GM10266 (cell line): ENCODE results near the gene SPATA6.
"Not testable (repeated sequence)": the region's sequence is repeated elsewhere in the genome, so short reads cannot be mapped to it uniquely, and the experiment has no call there.

ENCODE experiments used
- DNase-seq: peaks from one replicate; pipeline ENCODE4 v3.0.0; 2012; ENCODE audit errors: extremely low spot score
- CTCF ChIP-seq: IDR thresholded peaks from 2 replicates; pipeline ENCODE4 v1.5.1; 2012; ENCODE audit warnings: mild to moderate bottlenecking, low read depth; ENCODE audit not compliant: control insufficient read depth, insufficient read depth; ENCODE audit errors: missing control alignments

The SPATA6 gene

GRCh38 chr1:48495166-48495565 is 23.2 kb upstream of the SPATA6 start:
- TF ChIP-seq CTCF = no peak
- no peak for DNase-seq

DNA sequence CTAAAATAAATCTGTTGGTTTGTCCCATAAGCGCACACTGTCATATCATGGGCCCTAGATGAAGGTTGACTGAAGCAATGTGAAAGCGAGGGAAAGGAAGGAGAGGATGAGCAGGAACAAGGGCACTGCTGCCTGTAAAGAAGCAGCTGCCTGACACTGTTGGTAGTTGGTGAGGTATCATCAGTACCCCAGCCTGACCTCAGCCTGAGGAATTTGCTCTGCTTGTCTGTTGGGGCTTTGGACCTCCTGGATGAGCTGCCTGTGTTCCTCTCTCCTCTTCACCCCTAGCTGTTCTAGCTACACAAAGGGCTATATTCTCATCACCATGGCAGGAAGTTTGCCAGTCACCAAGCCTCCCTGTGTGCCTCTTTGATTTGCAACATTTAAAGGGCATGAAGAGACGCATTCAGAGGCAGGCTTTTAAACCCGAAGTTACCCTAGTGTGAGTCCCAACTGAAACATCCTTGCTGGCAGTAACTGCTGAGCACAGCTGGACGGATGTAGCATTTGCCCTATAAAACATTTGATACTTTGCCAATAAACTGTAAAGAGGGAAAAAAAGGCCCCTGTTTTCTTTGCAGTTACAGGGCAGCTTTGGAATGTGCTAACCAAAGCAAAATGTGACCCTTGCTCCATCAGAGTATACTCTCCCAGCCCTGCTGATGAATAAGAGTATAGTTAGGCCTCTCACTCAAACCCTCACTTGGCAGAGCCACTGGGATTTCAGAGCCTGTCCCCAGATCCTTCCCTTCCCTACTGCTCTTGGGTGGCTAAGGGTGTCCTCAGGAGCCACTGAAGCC is 22.2 kb upstream of the SPATA6 start:
- DNase-seq = no peak
- no peak for TF ChIP-seq CTCF

DNA sequence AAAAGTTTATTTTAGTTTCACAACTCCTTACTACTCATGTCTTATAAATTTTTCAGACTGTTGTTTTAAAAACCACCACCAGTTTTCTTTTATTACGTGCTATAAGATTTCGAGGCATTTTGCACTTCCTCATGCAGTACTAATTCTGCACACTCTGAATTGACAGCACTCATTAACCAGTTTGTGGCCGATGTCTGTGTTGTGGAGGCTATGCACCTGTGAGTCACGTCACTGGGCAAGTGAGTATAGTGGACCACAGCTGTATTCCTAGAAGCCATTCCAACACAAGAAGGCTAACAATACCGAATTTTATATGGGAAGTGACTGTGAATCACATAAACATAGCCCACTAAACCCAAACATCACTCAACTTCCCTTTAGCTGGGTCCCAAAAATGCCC is 21.0 kb upstream of the SPATA6 start:
- DNase-seq = no peak
- TF ChIP-seq CTCF = no peak

DNA sequence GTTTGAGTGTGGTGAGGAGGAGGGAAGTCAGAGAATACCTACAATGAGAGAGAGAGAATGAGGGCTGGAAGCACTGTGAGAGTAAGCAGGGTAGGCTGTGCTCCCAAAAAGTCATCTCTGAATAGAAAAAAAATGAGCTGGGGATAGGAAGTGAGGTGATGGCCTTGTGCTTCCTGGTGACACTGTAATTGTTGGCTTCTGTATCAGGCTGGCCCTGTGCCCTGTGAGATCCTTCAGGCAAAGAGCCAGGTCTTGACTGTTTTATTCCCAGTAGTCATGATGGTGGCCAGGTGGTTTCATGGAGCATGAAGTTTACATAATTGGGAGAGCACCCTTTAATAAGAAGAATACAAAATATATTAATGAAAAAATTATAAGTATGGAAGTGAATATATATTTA is 20.4 kb upstream of the SPATA6 start:
- DNase-seq = no peak

GRCh38 chr1:48488721-48489120 is 16.7 kb upstream of the SPATA6 start:
- TF ChIP-seq CTCF = no peak
- DNase-seq = no peak

More for the DNA sequence above, 20.4 kb upstream of the SPATA6 start:
- TF ChIP-seq CTCF = no peak

DNA sequence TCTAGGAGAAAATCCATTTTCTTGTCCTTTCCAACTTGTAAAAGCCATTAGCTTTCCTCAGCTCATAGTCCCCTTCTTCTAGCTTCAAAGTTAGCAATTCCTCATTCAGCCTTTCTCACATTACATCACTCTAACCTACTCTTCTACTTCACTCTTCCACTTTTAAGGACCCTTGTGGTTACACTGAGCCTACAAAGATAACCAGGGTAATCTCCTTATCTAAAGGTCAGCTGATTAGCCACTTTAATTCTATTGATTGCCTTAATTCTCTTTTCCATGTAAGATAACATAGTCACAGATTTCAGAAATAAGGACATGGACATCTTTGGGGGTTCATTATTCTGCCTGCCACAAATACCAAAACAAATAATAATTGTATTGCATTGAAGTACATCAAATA is 8.5 kb upstream of the SPATA6 start:
- DNase-seq = no peak
- TF ChIP-seq CTCF = no peak

DNA sequence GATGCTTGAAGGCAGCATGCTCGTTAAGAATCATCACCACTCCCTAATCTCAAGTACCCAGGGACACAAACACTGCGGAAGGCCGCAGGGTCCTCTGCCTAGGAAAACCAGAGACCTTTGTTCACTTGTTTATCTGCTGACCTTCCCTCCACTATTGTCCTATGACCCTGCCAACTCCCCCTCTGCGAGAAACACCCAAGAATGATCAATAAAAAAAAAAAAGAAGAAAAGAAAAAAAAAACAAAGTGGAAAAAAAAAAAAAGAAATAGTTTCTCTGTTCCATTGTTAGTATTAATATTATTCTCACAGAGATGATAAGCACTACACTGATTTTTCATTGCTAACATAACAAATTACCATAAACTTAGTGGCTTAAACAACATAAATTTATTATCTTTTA is 8.0 kb upstream of the SPATA6 start:
- DNase-seq = not testable (repeated sequence)

DNA sequence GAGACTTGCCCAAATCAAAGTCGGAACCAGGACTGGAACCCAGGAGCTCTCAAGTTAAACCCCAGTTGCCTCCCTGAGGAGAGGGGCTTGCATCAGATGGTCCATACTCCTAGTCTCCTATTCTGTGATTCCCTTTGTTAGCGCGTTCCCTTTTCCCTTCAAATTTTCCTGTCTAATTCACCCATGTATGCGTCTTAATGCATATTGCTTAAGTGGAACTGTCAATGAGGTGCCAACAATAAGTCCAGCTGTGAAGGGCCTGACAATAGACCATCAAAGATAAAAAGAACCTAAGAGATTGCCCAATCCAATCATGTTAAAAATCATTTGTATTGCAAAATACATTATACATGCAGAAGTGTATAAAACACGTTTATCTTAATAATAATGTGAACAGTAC is 634 bp upstream of the SPATA6 start:
- no peak for DNase-seq
- TF ChIP-seq CTCF = no peak
